ENCODE results near the gene TRIO.

TRIO gene

DNA sequence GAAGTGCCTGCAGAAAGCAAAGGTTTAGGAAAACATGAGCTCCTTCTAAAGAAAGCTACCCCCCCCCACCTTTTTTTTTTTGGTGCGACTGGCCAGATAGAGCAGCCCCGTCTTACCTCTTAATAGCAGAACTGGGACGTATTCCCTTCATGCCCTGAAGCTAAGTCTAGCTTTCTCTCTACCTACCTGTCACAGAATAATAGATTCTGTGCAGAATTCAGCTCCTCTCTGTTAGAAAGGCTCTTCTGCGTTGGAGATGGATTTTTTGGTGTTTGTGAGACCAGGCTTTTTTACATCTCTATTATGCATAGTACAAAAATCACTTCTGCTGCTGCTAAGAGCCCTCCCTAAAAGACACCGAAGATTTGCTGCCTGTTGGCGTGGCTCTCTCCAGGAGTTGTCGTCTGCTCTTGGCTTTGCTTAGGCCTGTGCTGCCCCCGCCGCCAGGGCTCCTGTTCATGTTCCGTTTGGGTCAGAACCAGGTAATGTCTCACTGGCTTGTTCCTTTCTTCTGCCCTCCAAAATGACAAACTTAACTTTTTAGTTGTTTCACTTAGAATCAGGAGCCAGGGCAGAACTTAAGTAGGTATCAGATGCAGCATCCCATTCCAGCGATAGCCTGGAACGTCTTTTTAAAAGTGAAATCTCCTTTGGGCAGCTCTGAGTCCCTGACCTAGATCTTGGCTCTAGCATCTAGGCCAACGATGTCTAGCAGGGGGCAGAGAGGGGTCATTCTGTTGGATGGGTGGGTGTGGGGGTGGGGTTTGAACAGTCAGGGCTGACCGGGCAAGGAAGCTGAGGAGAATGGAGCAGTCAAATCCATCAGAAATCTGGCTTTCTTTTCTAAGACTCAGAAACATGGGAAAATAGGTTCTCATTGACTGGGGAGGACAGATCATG is 2.5 kb downstream of the TRIO start:
- in situ Hi-C loops (cut with MboI; ENCODE audit: low sequenced_read_pairs) = no loop called here

DNA sequence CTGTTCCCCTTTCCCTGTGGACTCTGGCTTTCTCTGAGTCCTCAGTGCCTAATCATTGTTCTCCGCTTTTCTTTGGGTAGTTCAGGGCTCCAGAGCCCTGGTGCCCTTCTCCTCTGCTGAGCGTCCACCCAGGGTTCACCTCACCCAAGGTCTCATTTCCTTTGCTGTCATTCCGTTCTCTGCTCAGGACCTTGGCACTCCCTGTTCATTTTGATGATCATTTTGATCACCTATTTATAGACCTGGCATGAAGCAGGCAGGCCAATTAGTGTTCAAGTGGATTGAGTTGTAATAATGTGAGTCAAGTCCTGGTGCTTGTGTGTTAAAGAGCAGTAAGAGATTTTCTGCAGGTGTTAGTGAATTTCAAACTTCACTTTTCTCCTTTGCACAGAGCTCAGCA is 3.6 kb downstream of the TRIO start:
- in situ Hi-C loops (cut with MboI; ENCODE audit: low sequenced_read_pairs) = no loop called here

DNA sequence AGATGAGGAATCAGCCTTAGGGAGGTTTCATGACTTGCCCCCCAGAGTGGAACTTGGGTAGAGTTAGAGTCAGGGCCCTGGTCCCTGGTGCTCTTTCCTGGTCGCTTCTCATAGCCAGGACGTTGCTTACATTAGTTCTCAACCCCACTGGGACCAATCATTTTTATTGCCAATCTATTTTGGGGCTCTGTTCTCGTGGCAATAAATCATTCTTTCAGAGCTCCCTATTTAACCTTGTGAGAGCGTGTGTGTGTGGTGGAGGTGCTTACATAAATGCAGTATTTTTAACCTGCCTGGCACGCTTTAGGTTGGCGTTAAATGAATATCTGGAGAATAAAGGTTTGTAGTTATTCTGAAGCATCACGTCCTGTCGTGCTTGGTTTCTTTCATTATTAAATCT is 4.1 kb downstream of the TRIO start:
- in situ Hi-C loops (cut with MboI; ENCODE audit: low sequenced_read_pairs) = no loop called here

DNA sequence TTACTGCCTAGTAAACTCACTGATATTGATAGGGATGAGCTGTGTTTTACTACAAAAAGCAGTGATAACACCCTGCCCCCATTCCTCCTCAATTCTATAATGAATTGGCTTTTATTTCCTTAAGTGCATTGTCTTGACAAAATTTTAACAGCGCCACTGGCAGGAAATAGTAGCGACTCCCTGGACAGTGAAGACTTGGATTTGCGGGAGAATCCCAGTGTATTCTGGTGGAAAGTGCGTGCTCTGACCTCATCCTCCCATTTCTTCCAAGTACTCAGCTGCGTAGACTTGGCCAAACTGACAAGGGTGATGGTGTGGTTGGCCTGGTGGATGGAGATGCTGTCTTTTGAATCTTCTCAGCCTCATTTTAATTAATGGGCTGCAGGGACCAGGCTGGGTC is 5.3 kb downstream of the TRIO start:
- in situ Hi-C loops (cut with MboI; ENCODE audit: low sequenced_read_pairs) = no loop called here

DNA sequence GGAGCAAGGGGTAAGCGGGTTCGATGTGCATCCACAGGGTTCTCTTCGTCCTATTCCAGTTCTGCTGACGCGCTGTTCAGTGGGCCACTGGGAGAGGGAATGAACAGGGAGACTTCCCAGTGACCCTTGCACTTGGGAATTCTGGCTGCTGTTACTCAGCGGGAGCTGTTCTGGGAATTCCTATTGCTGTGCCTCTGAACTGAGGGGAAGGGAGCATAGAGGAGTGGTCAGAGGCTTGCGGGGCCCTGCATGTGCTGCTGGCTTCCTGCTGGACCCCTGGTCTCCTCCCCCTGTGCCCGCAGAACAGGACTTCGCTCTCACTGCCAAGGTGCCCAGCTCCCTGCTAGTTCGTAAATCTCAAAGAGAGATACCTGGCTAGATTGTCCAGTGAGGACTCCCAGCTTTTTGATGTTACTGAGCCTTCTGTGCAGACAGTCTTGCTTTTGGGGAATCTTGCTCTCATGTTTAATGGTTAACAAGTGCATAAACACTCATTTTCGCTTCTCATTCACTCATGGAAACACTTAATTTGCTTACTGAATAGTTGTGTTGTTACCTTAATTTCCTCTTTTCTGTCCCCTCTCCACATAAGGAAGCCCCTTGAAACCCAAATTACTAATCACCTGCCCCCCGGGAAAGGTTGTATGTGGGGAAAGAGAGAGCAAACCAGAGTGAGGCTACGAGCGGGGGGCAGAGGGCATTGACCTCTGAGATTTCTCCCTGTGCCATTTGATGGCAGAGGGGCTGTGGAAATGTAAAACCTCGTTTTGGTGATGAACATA is 5.9 kb downstream of the TRIO start:
- in situ Hi-C loops (cut with MboI; ENCODE audit: low sequenced_read_pairs) = no loop called here

DNA sequence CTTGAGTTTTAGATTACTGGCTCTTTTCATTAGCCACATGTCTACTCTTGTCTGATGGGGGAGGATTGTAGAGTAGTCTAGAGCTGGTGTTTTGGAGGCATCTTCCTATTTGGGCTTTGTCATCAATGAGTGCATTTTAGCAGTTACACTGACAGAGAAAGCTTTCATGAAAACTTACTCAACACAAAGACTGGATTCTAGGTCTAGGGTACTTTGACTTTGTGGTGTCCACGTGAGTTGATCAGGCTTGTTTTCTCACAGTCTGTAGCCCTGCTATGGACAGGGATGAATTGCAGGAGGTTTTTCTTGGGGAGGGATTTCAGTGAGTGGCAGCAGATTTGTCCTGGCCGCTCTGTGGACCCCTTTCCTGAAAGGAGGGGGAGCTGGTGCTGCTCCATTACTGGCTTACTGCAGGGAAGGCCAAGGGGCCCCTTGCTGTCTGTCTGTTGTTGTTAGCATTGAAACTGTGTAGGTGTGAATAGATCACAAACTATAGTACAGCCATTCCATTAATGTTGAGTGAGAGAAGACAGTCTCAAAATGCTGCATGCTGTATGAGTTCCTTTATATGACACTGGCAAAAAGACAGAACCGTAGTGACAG is 6.6 kb downstream of the TRIO start:
- in situ Hi-C loops (cut with MboI; ENCODE audit: low sequenced_read_pairs) = no loop called here

DNA sequence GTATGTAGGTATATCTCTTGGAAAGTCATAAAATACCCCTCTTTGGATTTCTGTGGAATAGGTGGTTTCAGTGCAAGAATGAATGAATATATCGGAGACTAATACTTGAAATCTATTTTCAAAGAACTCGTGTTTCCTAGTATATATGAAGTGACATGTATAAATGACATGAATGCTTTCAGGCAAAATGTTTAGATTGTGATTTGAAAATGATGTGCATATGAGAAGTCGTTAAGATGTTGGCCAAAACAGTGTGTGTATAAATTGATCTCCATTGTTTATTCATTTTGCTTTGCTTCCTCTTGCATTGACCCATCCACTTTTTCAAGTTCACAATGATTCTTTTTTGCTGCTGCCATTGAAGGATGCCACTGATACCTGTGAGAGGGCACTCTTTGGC is 8.3 kb downstream of the TRIO start:
- in situ Hi-C loops (cut with MboI; ENCODE audit: low sequenced_read_pairs) = no loop called here

DNA sequence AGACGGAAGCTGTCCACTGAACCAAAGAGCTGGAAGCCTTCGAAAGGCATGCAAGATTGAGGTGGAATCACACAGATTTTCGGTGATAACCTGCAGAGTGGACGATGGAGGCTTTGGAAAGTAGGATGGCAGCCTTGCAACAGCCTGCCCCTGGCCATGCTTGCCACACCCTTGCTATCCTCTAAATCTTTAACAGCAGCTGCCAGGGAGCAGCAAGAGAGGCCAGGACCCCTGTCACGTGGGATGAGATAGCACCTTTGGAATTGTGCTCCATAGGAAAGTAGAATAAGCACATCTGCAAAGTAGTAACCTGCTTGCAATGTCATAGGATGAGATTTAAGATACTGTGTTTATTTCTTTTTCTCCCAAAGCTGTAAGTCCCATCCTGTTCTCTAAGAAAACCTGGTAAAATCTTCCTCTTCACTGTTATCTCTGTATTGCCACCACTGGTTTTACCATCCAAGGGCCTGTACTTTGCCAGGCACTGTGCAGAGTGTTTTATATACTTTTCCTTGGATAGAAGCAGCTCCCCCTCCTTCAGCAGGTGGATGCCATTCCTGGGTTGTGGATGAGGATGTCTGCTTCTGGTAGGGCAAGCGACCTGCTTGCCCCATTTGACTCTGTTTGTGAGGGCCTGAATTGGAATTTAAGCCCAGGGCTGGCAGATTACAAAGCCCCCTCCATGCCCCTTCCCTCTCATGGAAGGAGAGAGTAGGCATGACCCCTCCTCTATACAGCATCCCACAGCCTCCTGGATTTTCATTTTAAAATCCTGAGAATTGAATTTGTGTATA is 10.1 kb downstream of the TRIO start:
- in situ Hi-C loops (cut with MboI; ENCODE audit: low sequenced_read_pairs) = no loop called here

DNA sequence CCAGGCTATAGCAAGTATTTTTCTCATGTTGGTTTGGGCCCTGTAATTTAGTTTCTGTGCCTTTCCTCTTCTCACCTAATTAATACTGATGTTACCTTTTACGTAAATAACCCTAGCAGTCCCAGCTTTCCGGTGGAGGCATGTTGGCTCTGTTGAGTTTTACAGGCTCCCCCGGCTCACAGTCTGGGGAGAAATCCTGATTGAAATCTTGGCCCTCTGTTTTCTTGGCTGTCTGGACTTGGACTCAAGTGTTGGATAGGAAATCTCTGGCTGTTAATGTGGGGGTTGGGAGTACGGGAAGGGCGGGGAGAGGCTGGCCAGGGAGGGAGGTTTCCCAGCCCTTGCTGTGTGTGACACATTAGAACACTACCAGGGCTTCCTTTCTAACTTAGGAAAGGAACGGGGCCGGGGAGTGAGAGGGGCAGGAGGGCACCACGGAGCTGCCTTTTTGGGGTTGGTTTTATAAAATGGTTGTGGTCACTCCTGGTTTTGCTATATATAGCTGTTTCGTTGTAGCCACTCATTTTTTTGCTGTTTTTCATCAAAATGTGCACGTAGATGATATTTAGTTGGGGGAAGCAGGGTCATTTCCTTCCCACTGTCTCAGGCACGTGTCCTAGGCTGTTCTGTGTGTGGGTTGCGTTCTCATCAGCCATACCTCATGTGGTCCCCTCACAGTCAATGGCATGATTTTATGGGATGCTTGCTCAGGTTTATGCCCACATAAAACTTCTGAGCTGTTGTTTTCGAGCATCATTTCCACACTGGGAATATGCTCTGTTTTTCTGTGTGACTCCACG is 11.0 kb downstream of the TRIO start:
- in situ Hi-C loops (cut with MboI; ENCODE audit: low sequenced_read_pairs) = no loop called here

DNA sequence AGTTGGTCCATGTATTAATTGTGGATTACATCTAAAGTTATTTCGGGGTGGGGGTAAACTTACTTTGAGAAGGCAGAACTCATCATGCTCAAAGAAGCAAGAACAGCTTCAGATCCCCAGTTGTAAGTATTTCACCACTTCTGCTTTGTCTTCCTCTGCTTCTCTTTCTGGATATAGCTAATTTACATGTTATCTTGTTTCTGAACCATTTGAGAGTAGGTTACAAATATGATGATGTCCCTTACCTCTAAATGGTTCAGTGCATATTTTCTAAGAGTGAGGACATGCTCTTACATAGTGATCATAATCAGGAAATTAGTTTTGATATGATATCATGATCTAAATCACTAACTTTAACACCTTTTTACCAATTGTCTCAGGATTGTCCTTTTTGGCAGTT is 11.9 kb downstream of the TRIO start:
- in situ Hi-C loops (cut with MboI; ENCODE audit: low sequenced_read_pairs) = no loop called here

DNA sequence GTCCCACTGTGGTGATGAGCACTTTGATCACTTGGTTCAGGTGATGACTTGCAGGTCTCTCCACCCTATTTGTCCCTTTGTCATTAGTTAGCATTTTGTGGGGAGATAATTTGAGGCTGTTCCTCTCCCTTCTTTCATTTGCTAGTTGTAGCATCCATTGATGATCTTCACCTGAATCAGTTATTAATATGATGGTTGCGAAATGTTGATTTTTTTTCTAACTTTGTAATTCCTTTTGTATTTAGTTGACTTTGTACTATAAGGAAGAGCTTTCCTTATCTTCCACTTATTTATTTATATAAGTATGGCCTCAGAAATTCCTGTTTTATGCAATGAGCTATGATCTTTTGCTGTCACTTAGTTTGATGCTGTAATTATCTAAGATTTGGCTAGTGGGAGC is 12.6 kb downstream of the TRIO start:
- in situ Hi-C loops (cut with MboI; ENCODE audit: low sequenced_read_pairs) = no loop called here

DNA sequence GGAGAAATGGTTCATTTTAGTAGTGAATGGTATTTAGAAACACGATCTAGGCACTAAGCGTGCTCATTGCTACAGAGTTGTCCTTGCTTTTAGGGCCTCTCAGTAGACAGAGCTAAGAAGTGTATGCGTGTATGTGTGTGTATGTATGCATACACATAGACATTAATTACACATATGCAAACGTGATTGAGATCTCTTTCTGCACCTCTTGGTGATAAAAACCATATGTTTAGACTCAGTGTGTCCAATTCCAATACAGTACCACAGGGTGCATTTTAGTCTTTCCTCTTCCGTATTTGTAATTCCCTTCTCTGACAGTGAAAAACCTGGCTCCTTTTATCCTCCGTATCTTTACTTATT is 13.1 kb downstream of the TRIO start:
- in situ Hi-C loops (cut with MboI; ENCODE audit: low sequenced_read_pairs) = no loop called here

DNA sequence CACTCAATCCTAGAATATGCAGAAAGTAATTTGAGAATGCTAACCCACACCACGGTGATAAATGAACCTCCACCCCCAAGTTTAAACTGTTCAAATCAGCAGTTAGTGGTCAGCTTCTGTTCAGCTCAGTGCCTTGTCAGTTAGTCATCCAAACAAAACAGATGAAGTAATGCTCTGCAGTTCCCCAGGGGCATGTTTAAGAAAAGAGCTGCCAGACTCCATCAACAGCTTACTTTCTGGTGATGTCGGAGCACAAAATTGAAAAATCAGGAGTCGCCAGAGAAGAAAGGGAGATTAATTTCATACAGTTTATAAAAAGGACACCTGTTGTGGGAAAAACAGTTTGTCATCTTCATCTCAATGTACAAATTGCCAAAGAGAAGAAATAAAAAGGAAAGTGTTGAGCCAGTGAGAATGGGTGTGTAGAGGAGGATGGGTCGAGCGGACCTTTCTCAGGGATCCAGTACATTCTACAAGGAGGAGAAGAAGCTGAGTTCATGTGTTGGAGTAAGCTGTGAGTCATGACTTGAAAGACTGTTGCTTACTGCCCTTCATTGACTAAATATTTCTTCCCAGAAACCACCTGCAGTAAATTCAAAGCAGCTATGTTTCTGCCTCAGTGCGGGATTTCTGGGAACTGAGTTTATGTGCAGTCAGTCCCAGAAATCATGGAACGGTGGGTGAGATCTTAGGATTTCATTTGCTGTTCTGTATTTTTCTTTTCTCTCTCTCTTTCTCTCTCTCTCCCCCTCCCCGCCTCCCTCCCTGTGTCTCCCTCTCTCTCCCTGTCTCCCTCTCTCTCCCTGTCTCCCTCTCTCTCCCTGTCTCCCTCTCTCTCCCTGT is 13.7 kb downstream of the TRIO start:
- in situ Hi-C loops (cut with MboI; ENCODE audit: low sequenced_read_pairs) = no loop called here

DNA sequence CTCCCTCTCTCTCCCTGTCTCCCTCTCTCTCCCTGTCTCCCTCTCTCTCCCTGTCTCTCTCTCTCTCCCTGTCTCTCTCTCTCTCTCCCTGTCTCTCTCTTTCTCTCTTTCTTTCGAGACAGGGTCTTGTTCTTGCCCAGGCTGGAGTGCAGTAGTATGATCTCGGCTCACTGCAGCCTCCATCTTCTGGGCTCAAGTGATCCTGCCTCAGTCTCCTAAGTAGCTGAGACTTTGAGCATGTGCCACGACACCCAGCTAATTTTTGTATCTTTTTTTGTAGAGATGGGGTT is 14.3 kb downstream of the TRIO start:
- in situ Hi-C loops (cut with MboI; ENCODE audit: low sequenced_read_pairs) = no loop called here

DNA sequence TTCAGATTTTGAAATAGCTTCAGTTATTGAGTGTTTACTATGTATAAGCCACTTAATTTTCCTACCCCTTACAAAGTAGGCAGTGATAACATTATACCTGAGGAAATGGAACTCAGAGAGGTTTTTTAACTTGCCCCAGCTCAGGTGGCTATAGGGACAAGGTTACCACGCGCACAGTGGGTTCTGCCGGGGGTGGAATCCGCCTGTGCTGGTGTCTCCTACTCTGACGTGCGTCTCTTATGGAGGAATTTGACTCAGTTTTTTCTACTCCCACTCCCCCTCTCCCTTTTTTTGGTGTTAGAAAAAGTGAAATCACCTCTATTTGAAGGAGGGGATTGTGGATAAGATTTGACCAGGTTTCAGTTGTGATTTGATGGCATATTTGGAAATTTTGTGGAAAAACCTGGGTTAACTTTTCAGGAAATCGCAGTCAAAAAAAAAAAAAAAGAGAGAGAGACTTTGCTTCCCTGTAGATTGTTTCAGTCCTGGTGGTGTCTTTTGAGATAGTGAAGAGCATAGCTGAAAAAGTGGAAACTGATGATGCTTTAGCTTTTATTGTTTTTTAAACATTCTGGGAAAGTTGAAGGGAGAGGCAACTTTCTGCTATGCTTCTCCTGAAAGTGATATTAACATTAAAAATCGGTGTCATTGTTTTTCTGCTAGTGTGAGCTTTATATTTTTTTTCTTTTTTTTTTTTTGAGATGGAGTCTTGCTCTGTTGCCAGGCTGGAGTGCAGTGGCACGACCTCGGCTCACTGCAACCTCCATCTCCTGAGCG is 15.9 kb downstream of the TRIO start:
- in situ Hi-C loops (cut with MboI; ENCODE audit: low sequenced_read_pairs) = no loop called here

DNA sequence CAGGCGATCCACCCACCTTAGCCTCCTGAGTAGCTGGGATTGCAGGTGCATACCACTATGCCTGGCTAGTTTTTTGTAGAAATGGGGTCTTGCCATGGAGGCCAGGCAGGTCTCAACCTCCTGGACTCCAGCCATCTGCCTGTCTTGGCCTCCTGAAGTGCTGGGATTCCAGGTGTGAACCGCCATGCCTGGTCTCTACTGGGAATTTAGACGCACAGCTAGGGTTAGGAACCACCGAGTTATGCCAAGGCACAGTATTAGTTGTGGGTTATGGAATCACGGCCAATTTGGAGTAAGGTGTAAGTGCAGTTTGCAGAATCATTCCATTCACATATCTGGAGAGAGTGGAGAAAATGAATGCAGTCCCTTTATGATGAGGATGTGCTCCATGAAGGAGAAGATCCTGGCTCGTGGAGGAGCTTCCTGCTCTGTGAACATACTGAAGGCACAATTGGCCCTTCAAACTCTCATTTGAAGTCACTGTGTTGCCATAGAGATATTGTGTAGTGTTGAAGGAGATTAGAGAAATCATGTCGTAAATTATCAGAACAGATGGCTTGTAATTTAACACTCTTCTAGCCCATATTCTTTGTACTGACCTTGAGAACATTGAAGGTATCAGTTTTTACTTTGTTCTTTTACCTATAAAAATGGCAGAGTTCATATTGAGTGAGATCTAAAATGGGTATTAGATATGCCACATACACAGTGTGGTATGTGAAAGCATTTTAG is 18.8 kb downstream of the TRIO start:
- in situ Hi-C loops (cut with MboI; ENCODE audit: low sequenced_read_pairs) = no loop called here

DNA sequence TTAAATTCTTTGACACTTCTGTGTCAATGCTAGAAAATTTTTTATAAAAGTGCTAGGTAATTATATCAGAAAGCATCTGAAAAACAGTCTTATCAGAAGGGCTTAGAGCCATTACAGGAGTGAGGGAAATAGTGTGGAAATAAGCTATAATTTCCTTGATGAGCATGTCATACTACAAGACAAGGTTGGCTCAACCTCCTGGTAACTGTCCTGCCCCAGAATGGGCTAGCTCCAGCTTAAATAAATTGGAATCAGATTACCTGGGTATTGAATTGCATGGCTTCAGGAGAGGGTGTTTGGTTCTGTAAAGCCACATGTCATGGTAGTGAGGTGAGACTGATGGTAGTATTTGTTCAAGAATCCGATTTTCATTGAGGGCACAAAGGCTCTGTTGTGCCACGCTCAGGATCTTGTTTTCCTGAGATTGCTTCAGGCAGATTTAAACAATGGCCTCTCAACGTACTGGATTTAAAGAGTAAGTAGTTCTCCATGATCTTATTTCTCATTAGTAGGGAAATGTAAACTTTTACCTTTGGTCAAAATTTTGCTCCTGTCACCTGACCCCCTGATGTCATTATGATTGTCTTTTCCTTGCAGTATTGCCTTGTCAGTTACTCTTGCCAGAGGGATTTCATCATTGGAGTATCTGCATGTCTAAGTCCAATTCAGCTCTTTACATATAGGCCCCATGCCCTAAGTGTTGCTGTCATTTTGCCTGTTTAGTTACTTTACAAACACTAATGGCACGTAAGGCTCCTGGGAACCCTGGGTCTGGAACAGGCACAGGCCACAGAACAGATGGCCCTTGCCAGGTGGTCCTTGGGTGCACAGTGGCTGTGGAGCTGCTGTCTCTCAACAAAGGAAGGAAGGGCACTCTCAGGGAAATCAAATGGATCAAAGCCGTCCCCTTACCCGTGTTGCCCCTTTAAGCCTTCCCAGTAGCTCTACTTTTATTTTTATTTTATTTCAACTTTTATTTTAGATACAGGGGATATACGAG is 21.3 kb downstream of the TRIO start:
- in situ Hi-C loops (cut with MboI; ENCODE audit: low sequenced_read_pairs) = no loop called here
